Effector memory CD4-positive, alpha-beta T cell (primary cell): ENCODE data around the gene HMCN2.

Source experiments
- DNase-seq, 3 donors: peaks; one replicate each; pipeline ENCODE4 v3.0.0-alpha.2; 2020
- H3K27ac ChIP-seq: 2 replicates; pipeline ENCODE4 v1.7.0; 2013; ENCODE audit warnings: mild to moderate bottlenecking, low read length, moderate library complexity; ENCODE audit not compliant: insufficient read depth, poor library complexity, severe bottlenecking
- H3K27me3 ChIP-seq: replicated peaks from 2 replicates; pipeline ENCODE4 v1.7.0; 2013; ENCODE audit warnings: mild to moderate bottlenecking, low read length; ENCODE audit not compliant: insufficient read depth, control insufficient read depth, poor library complexity, severe bottlenecking
- H3K36me3 ChIP-seq: 2 replicates; pipeline ENCODE4 v1.7.0; 2013; ENCODE audit warnings: mild to moderate bottlenecking, low read length, moderate library complexity; ENCODE audit not compliant: control insufficient read depth, insufficient read depth
- H3K4me1 ChIP-seq: 2 replicates; pipeline ENCODE4 v1.7.0; 2013; ENCODE audit warnings: low read length, mild to moderate bottlenecking; ENCODE audit not compliant: control insufficient read depth, insufficient read depth, poor library complexity, severe bottlenecking
- H3K4me3 ChIP-seq: 2 replicates; pipeline ENCODE4 v1.7.0; 2013; ENCODE audit warnings: low read length, low read depth, mild to moderate bottlenecking; ENCODE audit not compliant: insufficient read depth, poor library complexity, severe bottlenecking
- H3K9me3 ChIP-seq: 2 replicates; pipeline ENCODE4 v1.7.0; 2013; ENCODE audit warnings: mild to moderate bottlenecking, low read length, moderate library complexity; ENCODE audit not compliant: control insufficient read depth

Gene HMCN2

GRCh38 chr9:130382636-130383349, 117.2 kb downstream of the HMCN2 start:
- Histone ChIP-seq H3K27me3 (no peaks in the 10 kb centered on the region), H3K36me3 (no peaks in the 10 kb centered on the region), H3K9me3 (no peaks in the 10 kb centered on the region), H3K4me3 (no peak overlapping the region), H3K4me1 (no peaks in the 10 kb centered on the region), H3K27ac (no peak overlapping the region)
- DNase-seq = no peak

- no peaks in the 10 kb centered on the region for H3K9me3 ChIP-seq
- H3K36me3 ChIP-seq = no peaks in the 10 kb centered on the region
- H3K27me3 ChIP-seq = no peaks in the 10 kb centered on the region
- no peak for DNase-seq
- H3K4me1 ChIP-seq = no peaks in the 10 kb centered on the region
- H3K27ac ChIP-seq = no peak overlapping the region
- H3K4me3 ChIP-seq = no peak overlapping the region
These were observed 117.8 kb downstream of the HMCN2 start for GRCh38 chr9:130383350-130383715.

- no peak for DNase-seq
- Histone ChIP-seq H3K4me3 (no peak overlapping the region), H3K9me3 (no peaks in the 10 kb centered on the region), H3K27ac (no peak overlapping the region), H3K27me3 (no peaks in the 10 kb centered on the region), H3K4me1 (no peaks in the 10 kb centered on the region), H3K36me3 (no peaks in the 10 kb centered on the region)
These were observed 118.6 kb downstream of the HMCN2 start for GRCh38 chr9:130383979-130384676.

GRCh38 chr9:130385257-130385656, 119.7 kb downstream of the HMCN2 start:
- Histone ChIP-seq H3K36me3 (no peaks in the 10 kb centered on the region), H3K4me1 (no peaks in the 10 kb centered on the region), H3K9me3 (no peaks in the 10 kb centered on the region), H3K27ac (no peak overlapping the region), H3K4me3 (no peak overlapping the region), H3K27me3 (no peaks in the 10 kb centered on the region)
- DNase-seq = no peak

- Histone ChIP-seq H3K36me3 (no peaks in the 10 kb centered on the region), H3K4me1 (no peaks in the 10 kb centered on the region), H3K4me3 (no peak overlapping the region), H3K9me3 (no peaks in the 10 kb centered on the region), H3K27ac (no peak overlapping the region), H3K27me3 (no peaks in the 10 kb centered on the region)
- DNase-seq = no peak
These were observed 121.8 kb downstream of the HMCN2 start for GRCh38 chr9:130387398-130387797.

GRCh38 chr9:130387905-130388304, 122.3 kb downstream of the HMCN2 start:
- no peaks in the 10 kb centered on the region for H3K4me1 ChIP-seq
- no peaks in the 10 kb centered on the region for H3K36me3 ChIP-seq
- no peak overlapping the region for H3K4me3 ChIP-seq
- no peak for DNase-seq
- no peaks in the 10 kb centered on the region for H3K9me3 ChIP-seq
- no peaks in the 10 kb centered on the region for H3K27me3 ChIP-seq
- no peak overlapping the region for H3K27ac ChIP-seq

GRCh38 chr9:130390390-130390789, 124.8 kb downstream of the HMCN2 start:
- DNase-seq = no peak
- Histone ChIP-seq H3K27me3 (no peaks in the 10 kb centered on the region), H3K27ac (no peak overlapping the region), H3K4me1 (no peaks in the 10 kb centered on the region), H3K36me3 (no peaks in the 10 kb centered on the region), H3K4me3 (no peak overlapping the region), H3K9me3 (no peaks in the 10 kb centered on the region)

GRCh38 chr9:130390986-130391385, 125.4 kb downstream of the HMCN2 start:
- no peak overlapping the region for H3K4me3 ChIP-seq
- no peaks in the 10 kb centered on the region for H3K27me3 ChIP-seq
- no peaks in the 10 kb centered on the region for H3K4me1 ChIP-seq
- DNase-seq = no peak
- H3K36me3 ChIP-seq = no peaks in the 10 kb centered on the region
- no peaks in the 10 kb centered on the region for H3K9me3 ChIP-seq
- H3K27ac ChIP-seq = no peak overlapping the region

- Histone ChIP-seq H3K4me3 (no peak overlapping the region), H3K4me1 (no peaks in the 10 kb centered on the region), H3K27me3 (no peaks in the 10 kb centered on the region), H3K27ac (no peak overlapping the region), H3K36me3 (no peaks in the 10 kb centered on the region), H3K9me3 (no peaks in the 10 kb centered on the region)
- DNase-seq = no peak
These were observed 126.3 kb downstream of the HMCN2 start for GRCh38 chr9:130391866-130392265.

GRCh38 chr9:130393681-130394071, 128.1 kb downstream of the HMCN2 start:
- H3K9me3 ChIP-seq = no peaks in the 10 kb centered on the region
- no peak overlapping the region for H3K4me3 ChIP-seq
- no peak overlapping the region for H3K27ac ChIP-seq
- H3K27me3 ChIP-seq = no peaks in the 10 kb centered on the region
- H3K36me3 ChIP-seq = no peaks in the 10 kb centered on the region
- no peak for DNase-seq
- H3K4me1 ChIP-seq = no peaks in the 10 kb centered on the region
